ENCODE measurements around the gene MICB.

The MICB gene

DNA sequence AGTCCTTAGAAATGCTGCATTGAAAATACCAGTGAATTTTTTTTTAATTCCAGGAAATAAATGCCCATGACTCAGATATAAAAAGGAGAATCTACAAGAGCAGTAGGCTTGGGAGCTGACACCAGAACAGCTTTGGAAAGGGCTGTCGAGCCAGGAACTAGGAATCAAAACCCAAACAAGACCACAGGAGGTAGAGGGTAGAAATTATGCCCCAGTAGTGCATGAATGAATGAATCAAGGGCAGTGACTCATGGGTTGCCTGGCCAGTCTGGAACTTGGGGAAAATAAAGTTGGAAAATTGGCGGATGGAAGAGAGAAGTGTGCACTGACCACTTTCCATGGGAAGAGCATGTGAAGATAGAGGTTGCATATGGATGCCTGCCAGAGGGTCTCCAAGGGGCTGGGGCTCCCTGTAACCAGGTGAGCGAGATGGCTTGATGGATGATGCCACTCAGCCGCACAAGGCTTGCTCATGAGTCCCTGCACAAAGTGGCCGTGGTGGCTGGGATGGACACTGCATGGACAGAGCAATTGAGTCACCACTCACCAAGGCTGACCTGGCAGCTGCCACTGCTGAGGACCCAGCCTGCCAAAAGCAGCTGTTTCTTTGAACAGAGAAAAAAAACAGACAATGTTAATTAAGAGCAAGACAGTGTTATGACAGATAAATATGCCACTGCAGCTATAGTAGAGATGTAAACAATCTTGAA lies 15.7 kb downstream of the MICB start:
- no peak for DNase-seq

DNA sequence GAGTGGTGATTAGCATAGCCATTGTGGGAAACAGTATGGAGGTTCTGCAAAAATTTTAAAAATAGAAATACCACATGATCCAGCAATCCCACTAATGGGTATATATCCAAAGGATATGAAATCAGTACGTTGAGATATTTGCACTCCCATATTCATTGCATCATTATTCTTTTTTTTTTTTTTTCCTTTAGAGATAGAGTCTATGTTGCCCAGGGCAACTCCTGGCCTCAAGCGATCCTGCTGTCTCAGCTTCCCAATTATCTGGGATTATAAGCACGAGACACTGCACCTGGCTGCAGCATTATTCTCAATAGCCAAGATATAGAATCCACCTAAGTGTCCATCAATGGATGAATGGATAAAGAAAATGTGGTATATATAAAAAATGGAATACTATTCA lies 23.9 kb downstream of the MICB start:
- DNase-seq: no peak

DNA sequence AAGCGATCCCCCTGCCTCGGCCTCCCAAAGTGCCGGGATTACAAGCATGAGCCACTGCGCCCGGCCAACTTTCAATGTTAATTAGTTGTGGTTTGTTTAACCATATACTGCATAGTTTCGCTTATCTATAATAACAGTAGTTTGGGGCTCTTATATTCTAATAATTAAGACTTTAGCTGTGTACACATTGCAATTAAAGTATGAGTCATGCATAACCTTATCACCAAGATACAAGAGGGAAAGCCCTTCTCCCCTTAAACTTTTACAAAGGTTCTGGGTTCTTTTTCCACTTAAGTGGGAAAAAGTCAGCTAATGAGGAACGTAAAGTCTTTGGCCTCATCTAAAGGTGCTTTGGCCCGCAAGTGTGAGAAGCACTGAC lies 27.6 kb downstream of the MICB start:
- no peak for DNase-seq

DNA sequence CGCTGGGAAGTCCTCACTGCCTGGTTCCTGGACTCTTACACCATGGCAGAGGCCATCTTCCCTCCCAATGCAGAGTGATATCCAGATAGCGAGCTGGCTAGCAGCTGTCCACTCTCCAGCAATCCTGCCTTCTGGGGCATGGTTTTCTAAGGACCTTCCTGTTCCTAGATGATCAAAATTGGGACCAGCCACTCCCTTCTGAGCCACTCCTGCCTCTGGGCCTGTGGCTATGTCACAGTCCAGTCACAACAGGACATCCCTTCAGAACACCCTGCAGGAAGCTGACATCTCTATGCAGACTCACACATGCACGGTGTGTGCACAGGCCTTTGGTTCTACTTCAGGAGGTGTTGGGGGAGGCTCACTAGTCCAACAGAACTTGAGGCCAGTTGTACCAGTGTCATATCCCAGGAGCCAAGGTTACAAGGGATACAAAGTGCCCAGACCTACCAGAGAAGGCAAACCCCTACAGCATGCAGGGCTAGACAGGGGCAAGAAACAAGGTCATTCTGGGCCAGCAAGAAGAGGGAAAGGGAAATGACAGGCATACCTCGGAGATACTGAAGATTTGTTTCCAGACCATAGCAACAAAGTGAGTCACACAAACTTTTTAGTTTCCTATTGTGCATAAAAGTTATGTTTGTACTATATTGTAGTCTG lies 28.1 kb downstream of the MICB start:
- DNase-seq: no peak

DNA sequence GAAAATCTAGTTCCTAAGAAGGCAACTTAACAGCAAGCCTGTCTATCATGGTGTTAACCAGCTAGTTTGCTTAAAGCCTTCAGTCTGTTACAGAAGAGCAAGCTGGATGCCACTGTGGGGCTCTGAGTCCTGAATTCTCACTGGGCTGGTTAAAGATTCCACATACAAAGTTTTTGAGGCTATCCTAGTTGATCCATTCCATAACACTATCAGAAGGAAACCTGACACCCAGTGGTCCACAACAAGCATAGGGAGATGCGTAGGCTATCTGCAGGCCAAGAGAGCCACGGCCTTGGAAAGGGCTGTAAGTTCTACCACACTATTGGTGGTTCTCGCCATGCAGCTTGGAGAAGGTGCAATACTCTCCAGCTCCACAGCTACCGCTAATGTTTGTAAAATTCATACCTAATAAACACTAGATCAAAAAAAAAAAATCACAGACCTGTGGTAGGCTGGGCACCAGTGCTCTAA lies 30.4 kb downstream of the MICB start:
- no peak for DNase-seq

DNA sequence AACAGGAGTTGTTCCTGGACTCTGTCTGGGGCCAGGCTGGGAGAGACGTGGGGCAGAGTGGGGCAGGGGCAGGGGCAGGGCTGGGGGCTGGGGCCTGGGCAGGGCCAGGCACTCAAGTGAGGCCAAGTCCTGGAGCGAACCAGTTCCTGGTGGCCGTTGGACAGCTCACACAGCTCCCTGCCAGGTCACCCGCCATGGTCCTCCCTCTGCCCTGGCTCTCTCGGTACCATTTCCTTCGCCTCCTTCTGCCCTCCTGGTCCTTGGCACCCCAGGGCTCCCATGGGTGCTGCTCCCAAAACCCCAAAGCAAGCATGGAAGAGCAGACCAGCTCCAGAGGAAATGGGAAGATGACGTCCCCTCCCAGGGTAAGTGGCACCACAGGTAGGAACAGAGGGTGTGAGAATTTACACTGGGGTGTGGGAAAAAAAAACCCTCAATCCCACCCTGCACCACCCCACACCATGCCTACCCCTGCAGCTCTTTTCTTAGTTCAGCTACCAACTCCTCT lies 30.9 kb downstream of the MICB start, which contains the start of gene MCCD1:
TSS of gene MCCD1 (plus strand) at position 142 of the 508 bp plus-strand sequence. CDS start at position 195, 53 bp downstream.
- DNase-seq: no peak

DNA sequence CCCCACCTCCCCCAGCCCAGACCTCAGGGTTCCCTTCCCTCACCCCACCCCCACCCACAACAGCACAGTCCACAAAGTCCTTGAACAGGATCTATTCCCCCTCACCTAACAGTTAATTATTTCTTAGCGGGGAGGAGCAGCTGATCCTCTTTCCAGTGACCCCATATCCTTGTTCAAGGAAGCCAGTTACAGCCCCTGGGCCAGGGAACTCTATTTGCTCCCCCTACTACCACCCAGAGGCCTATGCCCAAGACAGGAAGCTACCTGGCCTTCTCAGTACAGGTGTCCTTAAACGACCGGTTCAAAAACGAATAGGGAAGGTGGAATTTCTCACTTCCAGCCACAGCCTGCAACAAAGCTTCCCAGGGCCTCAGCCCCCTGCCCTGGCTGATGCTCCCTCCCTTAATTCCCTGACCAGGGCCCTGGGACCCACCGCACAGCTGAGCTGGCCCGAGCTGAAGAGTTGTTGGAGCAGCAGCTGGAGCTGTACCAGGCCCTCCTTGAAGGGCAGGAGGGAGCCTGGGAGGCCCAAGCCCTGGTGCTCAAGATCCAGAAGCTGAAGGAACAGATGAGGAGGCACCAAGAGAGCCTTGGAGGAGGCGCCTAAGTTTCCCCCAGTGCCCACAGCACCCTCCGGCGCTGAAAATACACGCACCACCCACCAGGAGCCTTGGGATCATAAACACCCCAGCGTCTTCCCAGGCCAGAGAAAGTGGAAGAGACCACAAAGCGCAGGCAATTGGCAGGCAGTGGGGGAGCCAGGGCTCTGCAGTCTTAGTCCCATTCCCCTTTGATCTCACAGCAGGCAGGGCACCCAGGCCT lies 31.6 kb downstream of the MICB start:
- no peak for DNase-seq

DNA sequence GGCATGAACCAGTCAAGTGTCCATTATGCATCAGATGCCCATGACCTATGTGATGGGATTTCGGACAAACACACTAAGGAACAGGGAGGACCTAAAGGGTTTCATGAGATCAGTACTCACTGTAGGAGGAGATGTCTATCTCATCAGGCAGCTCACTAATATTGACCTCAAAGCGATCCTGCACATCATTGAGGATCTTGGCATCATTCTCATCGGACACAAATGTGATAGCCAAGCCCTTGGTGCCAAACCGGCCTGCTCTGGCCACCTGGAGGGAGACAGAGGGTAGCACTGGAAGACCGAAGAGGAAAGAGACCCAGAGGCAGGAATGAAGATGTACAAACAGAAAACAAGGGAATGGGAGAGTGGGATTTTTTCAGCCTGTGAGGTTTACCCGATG lies 32.7 kb downstream of the MICB start:
- no peak for DNase-seq

DNA sequence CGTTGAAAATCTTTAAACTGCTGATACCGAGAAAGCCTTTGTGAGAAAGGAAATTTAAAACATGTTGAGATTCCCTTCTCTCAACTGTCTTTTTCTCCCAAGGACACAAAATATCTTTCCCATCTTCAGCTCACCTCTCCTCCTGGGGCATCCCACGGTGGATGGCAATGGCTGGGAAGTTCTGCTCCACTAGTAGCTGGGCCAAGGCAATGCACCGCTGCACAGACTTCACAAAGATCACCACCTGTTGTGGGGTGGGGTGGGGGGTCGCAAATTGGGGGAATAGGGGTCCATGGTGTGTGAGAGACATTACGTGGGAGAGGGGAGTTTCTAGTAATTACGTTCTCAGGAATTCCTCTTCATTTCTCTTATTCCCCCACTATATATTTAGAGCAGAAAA lies 33.2 kb downstream of the MICB start:
- DNase-seq: no peak

DNA sequence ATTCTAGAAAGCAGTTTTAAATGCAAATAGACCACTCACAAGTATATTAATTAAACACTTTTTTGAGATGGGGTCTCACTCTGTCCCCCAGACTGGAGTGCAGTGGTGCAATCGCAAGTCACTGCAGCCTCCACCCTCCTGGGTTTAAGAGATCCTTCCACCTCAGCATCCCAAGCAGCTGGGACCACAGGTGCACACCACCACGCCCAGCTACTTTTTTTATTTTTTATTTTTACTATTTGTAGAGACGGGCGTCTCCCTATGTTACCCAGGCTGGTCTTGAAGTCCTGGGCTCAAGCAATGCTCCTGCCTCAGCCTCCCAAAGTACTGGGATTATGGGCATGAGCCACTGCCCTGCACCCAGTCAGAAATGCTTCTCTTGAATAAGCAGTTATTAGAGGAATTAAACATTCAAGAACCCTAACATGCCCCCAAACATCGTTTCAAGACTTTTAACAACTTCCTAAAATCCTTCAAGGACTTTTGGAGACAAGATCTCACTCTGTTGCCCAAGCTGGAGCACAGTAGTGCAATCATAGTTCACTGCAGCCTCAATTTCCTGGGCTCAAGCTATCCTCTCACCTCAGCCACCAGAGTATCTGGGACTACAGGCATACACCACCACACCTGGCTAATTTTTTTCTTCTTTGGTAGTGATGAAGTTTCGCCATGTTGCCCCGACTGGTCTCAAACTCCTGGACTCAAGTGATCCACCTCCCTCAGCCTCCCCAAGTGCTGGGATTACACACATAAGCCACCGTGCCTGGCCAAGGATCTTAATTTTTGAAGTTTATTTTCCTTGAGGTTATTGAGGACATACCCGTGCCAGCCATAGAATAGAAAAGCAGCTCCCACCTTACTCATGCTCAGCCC lies 34.1 kb downstream of the MICB start:
- no peak for DNase-seq

DNA sequence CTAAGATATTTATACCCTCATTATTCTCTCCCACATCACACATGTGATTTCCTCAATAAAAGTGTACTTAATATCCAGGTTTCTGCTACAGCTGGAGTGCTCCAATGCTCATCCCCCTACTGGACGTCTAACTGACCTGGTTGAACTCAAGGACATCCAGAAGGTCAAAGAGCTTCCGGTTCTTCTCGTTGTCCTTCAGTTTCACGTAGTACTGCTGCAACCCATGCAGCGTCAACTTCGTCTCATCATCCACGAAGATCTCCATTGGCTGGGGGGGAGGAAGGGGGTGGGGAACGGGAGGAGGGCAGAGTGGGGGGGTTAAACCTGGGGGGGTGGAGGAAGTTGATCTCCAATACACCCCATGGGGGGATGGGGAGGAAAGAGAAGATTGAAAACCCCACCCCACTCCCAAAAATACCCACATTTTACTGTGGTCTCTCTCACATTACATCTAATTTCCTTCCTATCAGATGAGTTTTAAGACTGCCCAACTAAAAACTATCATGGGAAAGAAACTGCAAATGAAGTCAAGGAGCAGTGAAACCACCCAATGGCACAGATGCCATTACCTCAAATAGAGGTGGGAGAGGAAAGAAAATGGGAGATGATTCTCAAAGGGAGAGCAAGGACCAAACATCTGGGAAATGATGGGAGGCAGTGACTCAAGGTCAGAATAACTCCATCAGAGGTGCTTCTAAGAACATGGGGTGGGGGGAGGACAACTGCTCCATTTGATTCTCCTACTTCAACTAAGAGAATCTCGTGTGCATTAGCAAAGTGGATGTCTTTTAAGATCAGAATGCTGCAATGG lies 34.9 kb downstream of the MICB start:
- no peak for DNase-seq

DNA sequence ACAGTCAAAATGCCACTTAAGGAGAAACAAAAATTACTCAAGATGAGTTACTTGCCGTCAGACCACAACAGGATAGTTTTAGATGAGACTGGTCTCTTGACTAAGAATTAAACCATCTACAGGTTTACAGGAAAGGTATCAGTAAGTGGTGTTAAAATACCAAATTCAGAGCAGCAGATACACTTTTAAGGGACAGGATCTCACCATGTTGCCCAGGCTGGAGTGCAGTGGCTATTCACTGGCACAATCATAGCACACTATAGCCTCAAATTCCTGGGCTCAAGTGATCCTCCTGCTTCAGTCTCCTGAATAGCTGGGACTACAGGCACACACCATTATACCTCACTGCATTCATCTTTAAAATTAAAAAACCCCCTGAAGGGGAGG lies 35.5 kb downstream of the MICB start:
- no peak for DNase-seq

DNA sequence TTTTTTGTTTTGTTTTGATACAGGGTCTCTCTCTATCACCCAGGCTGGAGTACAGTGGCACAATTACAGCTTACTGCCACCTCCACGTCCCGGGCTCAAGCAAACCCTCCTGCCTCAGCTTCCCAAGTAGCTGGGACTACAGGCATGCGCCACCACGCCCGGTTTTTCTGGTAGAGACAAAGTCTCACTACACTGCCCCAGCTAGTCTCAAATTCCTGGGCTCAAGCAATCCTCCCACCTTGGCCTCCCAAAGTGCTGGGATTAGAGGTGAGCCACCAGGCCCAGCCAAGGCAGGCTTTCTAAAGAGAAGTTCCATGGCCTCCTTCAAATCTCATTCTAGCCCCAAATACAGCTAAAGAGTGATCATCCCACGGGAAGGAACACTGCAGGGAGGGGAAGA lies 36.1 kb downstream of the MICB start:
- no peak for DNase-seq

DNA sequence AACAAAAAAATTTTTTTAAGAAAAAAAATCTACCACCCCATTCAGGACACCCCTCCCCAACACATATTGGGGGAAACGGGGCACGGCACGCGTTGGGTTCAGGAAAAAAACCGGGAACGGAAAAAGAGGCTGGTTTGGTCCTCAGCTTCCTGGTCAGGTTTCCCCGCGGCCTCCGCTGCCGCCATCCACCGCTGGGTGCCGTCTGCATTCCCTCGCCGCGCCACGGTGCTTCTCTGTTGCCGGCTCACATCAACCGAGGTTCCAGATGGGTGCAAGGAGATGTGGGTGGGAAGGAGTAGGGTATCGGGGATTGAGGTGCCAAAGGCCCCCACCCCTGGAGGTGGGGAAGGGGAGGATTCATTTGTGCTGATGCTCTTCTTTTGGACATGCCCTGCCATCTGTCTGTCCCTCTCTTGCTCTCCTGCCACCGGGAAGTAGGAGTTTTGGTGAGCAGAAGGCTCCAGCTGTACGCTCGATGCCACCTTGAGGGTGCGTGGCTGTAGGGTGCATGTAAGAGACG lies 36.6 kb downstream of the MICB start:
- no peak for DNase-seq

DNA sequence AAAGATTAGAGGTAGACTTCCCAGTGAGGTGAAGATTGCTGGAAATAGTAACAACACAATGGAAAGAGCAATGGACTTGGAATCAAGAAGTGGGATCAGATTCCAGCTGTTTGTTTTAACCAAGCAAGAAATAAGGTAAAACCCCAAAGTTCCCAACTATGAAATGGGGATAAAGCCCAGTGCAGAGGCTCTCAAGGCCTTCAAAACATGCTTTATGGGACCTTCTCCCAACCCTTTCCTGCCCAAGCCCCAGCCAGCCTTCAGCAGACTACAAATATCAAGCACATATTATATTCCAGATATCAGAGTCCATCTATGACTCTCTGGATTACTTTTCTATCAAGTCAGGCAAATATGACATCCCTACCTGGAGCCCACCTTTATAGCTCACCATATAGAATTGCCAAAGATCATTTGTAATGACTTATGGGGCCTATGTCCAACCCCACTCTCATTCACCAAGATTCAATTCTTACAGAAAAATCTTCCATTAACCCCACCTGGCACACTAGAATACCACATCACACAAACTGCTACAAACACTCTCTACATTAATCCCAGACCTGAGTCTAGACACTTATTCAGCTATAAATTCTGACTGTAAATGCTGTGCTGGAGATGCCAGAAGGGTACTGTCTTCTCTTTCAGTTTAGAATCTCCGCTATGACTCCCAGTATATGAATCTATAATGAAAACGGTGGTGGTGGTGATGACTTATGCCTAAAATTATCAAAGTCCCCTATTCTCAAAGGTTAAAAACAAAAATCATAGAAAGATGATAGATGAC lies 37.8 kb downstream of the MICB start:
- DNase-seq: no peak

DNA sequence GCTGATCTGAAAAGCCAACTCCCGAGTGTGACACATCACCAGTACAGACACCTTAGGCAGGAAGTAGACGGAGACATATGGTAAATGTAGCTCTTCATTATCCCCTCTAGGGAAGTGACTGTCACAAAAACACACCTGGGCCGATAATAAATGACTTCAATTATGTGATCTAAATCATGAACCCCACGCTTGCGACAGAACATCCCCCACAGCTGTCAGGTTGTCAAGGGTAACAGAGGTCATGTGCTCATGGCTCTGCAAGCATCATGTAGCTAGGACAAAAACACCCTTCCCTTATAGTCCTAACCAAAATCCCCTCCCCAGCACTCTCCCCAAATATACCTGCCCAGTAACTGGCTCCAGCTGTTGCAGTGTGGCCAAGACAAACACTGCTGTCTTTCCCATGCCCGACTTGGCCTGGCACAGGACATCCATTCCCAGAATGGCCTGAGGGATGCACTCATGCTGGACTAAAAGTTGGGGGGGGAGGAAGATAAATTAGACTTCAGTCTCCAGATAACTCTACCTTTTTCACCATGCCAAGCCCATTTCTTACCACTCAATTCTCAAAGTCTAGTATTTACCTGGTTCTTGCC lies 41.0 kb downstream of the MICB start:
- no peak for DNase-seq

DNA sequence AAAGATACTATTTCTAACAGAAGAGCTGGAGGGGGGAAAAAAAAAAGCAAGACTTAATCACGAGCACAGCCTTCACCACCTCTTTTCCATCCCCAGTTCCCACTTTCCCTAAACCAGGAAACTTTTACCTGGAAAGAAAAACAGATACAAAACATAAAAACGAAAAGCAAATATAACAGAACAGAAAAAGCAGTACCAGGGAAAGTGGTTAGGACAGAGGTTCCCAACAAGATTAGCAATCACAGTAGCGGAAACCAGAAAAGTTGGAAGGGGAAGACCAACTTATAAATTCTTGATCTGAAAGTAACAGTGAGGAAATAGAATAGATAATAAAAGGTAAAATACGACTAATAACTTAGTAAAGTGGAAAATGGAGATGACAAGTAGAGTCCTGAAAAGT lies 42.7 kb downstream of the MICB start:
- no peak for DNase-seq

DNA sequence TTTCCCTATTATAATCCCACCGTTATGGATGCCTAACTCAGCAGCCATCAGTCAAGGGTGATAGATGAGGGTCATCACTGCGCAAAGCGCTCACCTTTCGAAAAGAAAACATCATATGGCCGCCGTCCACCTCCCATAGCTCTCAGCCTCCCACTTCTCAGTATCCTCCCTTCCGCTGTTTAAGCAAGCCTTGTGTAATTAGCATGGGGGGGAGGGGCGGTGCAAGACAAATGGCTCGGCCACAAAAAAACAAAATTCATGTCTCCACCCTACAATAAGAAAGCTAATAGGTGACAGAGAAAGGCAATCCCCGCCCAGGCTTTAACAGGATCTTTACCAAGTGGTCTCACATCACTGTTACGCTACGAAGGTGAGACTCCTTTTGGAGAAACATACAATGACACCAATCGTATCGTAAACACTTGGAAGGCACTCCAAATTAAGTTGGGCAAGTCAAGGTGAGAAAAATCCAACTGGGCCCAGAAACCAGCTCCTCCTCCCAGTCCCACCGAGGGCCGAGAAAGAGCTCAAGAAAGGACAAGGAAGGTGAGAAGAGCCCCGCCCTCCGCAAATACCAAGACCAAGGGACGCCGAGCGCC lies 43.2 kb downstream of the MICB start:
- peak; percentile 76 for DNase-seq

DNA sequence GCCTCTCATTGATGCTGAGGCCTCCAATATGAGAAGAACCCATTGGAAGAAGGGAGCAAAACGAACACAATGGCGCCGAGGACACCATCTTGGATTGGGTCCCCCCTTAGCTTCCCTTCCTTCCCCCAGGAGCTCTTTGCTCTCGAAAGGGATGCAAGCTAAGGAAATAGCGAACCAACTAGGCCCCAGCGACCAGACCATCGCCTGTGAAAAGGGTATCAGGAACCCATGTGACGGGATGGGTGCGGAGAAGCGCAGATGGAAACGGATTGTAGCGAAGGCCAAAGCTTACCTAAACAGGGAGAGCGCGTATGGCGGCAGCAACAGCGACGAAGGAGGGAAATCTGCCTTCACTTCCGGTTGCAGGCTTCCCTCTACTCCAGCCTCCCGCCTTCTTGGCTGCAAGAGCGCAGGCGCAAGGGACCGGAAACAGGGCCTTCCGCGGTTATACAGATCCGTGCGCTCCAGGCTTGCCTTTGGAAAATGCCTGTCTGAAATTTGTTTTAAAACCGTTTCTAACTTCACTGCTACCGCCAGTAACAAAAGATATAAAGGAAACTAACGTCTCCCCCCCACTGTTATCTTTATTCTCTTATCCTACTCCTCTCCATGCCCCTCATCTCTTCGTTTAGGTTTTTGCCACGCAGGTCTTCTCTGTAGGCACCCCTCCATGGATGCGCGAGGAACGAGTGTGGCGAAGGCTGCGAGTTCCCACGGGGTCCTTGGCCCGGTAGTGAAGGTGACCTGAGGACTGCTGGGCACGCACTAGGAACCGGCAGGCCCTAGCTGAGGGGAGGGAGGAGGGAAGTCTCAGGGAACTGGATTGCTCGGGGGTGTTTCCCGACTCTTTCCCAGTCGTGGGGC lies 43.9 kb downstream of the MICB start, which contains the start of gene DDX39B:
TSS of gene DDX39B (minus strand) at position 346 of the 864 bp plus-strand sequence. CDS start 1,471 bp downstream, outside the sequence.
- DNase-seq: peak; percentile 97
